Erythroblast (primary cell): ENCODE measurements around the gene RNF43.

Source experiments
- GATA1 ChIP-seq: IDR thresholded peaks from 2 replicates; pipeline ENCODE4 v1.6.1; 2011; ENCODE audit warnings: low read depth, mild to moderate bottlenecking, control low read depth, low read length, moderate library complexity
- POLR2A ChIP-seq: IDR thresholded peaks from 2 replicates; pipeline ENCODE4 v1.6.1; 2011; ENCODE audit warnings: mild to moderate bottlenecking, low read length

DNA sequence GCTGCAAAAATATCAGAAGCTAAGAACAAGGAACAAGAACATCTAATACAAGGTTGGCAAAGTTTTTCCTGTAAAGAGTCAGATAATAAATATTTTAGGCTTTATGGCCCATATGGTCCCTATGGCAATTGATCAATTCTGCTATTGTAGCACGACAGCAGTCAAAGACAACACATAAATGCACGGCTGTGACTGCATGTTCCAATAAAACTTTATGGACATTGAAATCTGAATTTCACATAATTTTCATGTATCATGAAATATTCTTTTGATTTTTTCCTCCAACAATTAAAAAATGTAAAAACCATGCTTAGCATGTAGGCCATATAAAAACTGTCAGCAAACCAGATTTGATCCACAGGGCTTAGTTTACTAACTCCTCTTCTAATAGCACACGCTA is 10.5 kb upstream of the RNF43 start:
- no peak for TF ChIP-seq POLR2A
- TF ChIP-seq GATA1, result no peak
